ENCODE data around the gene LMNA. TPM values are rescaled to one million over a fixed set of nuclear protein-coding genes. Genes with fewer than 3 reads are reported as not detected.

The LMNA gene
- total and polyA plus RNA-seq, 4 donors, result 60.4 to 160 (median 97.2) TPM

DNA sequence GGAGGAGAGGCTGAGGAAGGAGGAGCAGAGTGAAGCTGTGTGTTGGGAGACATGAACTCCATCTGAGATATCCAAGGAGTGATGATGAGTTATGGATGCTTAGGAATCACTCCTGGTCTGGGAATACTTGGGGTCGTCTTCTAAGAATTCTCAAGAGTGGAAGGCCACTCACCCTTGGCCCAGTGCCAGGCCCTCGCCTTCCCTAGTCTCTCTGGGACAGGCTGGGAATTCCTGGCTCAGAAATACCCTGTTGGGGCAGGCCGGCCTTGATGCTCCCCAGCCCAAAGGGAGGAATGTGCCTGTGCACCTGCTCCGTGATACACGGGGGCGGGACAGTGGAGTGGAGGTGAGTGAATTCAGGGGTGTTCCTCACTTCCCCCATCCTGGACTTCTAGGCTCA lies 12.6 kb upstream of the LMNA start:
- Histone ChIP-seq H3K27ac (ENCODE audit: low read depth in 1 of 2, low read length in 2 of 2) (no peak overlapping the region), H3K9ac (ENCODE audit: low read depth in 1 of 2, low read length in 2 of 2) (no peak overlapping the region), H3K36me3 (ENCODE audit: control insufficient read depth in 4 of 4, insufficient read depth in 3 of 4, low read depth in 1 of 4, low read length in 3 of 4) (no peaks in the 10 kb centered on the region), H3K4me3 (ENCODE audit: low read depth in 1 of 3, low read length in 3 of 3) (no peak overlapping the region), H3K9me3 (ENCODE audit: control insufficient read depth in 4 of 4, low read length in 3 of 4) (no peaks in the 10 kb centered on the region), H3K4me1 (ENCODE audit: control insufficient read depth in 4 of 4, insufficient read depth in 4 of 4, low read length in 3 of 4) (peaks cover 0 to 10% (median 7%) of the 10 kb centered on the region in 4 donors), H3K27me3 (ENCODE audit: control insufficient read depth in 4 of 4, insufficient read depth in 4 of 4, low read length in 3 of 4) (no peaks in the 10 kb centered on the region)
- WGBS, result 81% methylated on average over 6 of the region's 6 CpGs
- no peak for DNase-seq (ENCODE audit: low spot score)
- TF ChIP-seq TAF1 (conservative IDR thresholded peaks at IDR 0.05), result no peak
- TF ChIP-seq, protein P1, sequence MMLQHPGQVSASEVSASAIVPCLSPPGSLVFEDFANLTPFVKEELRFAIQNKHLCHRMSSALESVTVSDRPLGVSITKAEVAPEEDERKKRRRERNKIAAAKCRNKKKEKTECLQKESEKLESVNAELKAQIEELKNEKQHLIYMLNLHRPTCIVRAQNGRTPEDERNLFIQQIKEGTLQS (IDR thresholded peaks at IDR 0.05), result no peak
- TF ChIP-seq ZBTB33 (IDR thresholded peaks at IDR 0.05), result no peak
- no peak for TF ChIP-seq HNF4G (IDR thresholded peaks at IDR 0.05)

GRCh38 chr1:156102633-156103511 lies 11.6 kb upstream of the LMNA start:
- peaks cover 0 to 10% (median 7%) of the 10 kb centered on the region in 4 donors for H3K4me1 ChIP-seq (ENCODE audit: control insufficient read depth in 4 of 4, insufficient read depth in 4 of 4, low read length in 3 of 4)
- H3K4me3 ChIP-seq (ENCODE audit: low read depth in 1 of 3, low read length in 3 of 3), result no peak overlapping the region
- H3K9me3 ChIP-seq (ENCODE audit: control insufficient read depth in 4 of 4, low read length in 3 of 4), result no peaks in the 10 kb centered on the region
- 80% methylated on average over 16 of the region's 16 CpGs for WGBS
- no peak for TF ChIP-seq HNF4A (conservative IDR thresholded peaks at IDR 0.05)
- TF ChIP-seq TAF1 (conservative IDR thresholded peaks at IDR 0.05), result no peak
- TF ChIP-seq ZBTB33 (IDR thresholded peaks at IDR 0.05), result no peak
- TF ChIP-seq, protein P2, sequence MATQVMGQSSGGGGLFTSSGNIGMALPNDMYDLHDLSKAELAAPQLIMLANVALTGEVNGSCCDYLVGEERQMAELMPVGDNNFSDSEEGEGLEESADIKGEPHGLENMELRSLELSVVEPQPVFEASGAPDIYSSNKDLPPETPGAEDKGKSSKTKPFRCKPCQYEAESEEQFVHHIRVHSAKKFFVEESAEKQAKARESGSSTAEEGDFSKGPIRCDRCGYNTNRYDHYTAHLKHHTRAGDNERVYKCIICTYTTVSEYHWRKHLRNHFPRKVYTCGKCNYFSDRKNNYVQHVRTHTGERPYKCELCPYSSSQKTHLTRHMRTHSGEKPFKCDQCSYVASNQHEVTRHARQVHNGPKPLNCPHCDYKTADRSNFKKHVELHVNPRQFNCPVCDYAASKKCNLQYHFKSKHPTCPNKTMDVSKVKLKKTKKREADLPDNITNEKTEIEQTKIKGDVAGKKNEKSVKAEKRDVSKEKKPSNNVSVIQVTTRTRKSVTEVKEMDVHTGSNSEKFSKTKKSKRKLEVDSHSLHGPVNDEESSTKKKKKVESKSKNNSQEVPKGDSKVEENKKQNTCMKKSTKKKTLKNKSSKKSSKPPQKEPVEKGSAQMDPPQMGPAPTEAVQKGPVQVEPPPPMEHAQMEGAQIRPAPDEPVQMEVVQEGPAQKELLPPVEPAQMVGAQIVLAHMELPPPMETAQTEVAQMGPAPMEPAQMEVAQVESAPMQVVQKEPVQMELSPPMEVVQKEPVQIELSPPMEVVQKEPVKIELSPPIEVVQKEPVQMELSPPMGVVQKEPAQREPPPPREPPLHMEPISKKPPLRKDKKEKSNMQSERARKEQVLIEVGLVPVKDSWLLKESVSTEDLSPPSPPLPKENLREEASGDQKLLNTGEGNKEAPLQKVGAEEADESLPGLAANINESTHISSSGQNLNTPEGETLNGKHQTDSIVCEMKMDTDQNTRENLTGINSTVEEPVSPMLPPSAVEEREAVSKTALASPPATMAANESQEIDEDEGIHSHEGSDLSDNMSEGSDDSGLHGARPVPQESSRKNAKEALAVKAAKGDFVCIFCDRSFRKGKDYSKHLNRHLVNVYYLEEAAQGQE (IDR thresholded peaks at IDR 0.05), result no peak
- TF ChIP-seq YY1 (IDR thresholded peaks at IDR 0.05), result no peak
- no peak for TF ChIP-seq FOXA2 (IDR thresholded peaks at IDR 0.05)
- no peak for TF ChIP-seq HNF4G (IDR thresholded peaks at IDR 0.05)
- no peak for TF ChIP-seq RXRA (IDR thresholded peaks at IDR 0.05)
- TF ChIP-seq, protein P3, sequence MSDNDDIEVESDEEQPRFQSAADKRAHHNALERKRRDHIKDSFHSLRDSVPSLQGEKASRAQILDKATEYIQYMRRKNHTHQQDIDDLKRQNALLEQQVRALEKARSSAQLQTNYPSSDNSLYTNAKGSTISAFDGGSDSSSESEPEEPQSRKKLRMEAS (IDR thresholded peaks at IDR 0.05), result no peak
- H3K27me3 ChIP-seq (ENCODE audit: control insufficient read depth in 4 of 4, insufficient read depth in 4 of 4, low read length in 3 of 4), result no peaks in the 10 kb centered on the region
- H3K9ac ChIP-seq (ENCODE audit: low read depth in 1 of 2, low read length in 2 of 2), result no peak overlapping the region
- no peak for DNase-seq (ENCODE audit: low spot score)
- peak overlapping the region; percentile 11 to 22 for H3K27ac ChIP-seq (ENCODE audit: low read depth in 1 of 2, low read length in 2 of 2)
- no peaks in the 10 kb centered on the region for H3K36me3 ChIP-seq (ENCODE audit: control insufficient read depth in 4 of 4, insufficient read depth in 3 of 4, low read depth in 1 of 4, low read length in 3 of 4)

All from liver (tissue), 9 donors.